GM18507 (cell line): Measurements from ENCODE around the gene CNTN6.
"Not testable (repeated sequence)": the region's sequence is repeated elsewhere in the genome, so short reads cannot be mapped to it uniquely, and the experiment has no call there.

ENCODE experiments used
- DNase-seq: peaks from one replicate; pipeline ENCODE4 v3.0.0; 2011; ENCODE audit warnings: low read depth; ENCODE audit not compliant: insufficient read length; ENCODE audit errors: extremely low spot score
- FAIRE-seq: peaks from 2 replicates; lab custom pipeline; 2011; peaks lifted over from hg19 to GRCh38; lab: Jason Lieb, UNC

The CNTN6 gene

GRCh38 chr3:1381647-1382036 is 288.8 kb downstream of the CNTN6 start:
- DNase-seq (no peak), FAIRE-seq (no peak)

GRCh38 chr3:1387396-1387905 is 294.6 kb downstream of the CNTN6 start:
- FAIRE-seq, DNase-seq: not testable (repeated sequence)

- FAIRE-seq = no peak
- no peak for DNase-seq
Measured at GRCh38 chr3:1394188-1394587, 301.4 kb downstream of the CNTN6 start.

GRCh38 chr3:1400571-1400970 is 307.7 kb downstream of the CNTN6 start:
- FAIRE-seq (no peak), DNase-seq (no peak)

GRCh38 chr3:1404270-1404962 is 311.6 kb downstream of the CNTN6 start:
- DNase-seq (no peak), FAIRE-seq (no peak)

- DNase-seq (no peak), FAIRE-seq (no peak)
Measured at GRCh38 chr3:1406250-1406649, 313.4 kb downstream of the CNTN6 start.

GRCh38 chr3:1421577-1421976 is 328.8 kb downstream of the CNTN6 start:
- FAIRE-seq (no peak), DNase-seq (no peak)

GRCh38 chr3:1423566-1424089 is 330.8 kb downstream of the CNTN6 start:
- DNase-seq = no peak
- no peak for FAIRE-seq

GRCh38 chr3:1439395-1439794 is 346.6 kb downstream of the CNTN6 start:
- DNase-seq = no peak
- no peak for FAIRE-seq

- DNase-seq = no peak
- no peak for FAIRE-seq
Measured at GRCh38 chr3:1442271-1442670, 349.4 kb downstream of the CNTN6 start.

- DNase-seq (no peak), FAIRE-seq (no peak)
Measured at GRCh38 chr3:1444195-1444594, 351.4 kb downstream of the CNTN6 start.

GRCh38 chr3:1446531-1446930 is 353.7 kb downstream of the CNTN6 start:
- FAIRE-seq = no peak
- no peak for DNase-seq

- FAIRE-seq = no peak
- no peak for DNase-seq
Measured at GRCh38 chr3:1447452-1447851, 354.6 kb downstream of the CNTN6 start.

- FAIRE-seq = no peak
- DNase-seq = no peak
Measured at GRCh38 chr3:1448443-1448842, 355.6 kb downstream of the CNTN6 start.
